LNCaP clone FGC (cell line): ENCODE measurements around the gene TGFBR2.

Experiments
- DNase-seq: peaks from one replicate; pipeline ENCODE4 v3.0.0-alpha.2; 2011; ENCODE audit warnings: low read depth
- H3K4me3 ChIP-seq: 2 replicates; pipeline ENCODE4 v1.5.1; 2011; ENCODE audit warnings: mild to moderate bottlenecking, low read depth, low read length, control low read depth
- CTCF ChIP-seq: IDR thresholded peaks from 2 replicates; pipeline ENCODE4 v1.5.1; 2012; ENCODE audit warnings: mild to moderate bottlenecking; ENCODE audit not compliant: control insufficient read depth, insufficient read depth; ENCODE audit errors: extremely low read depth

The TGFBR2 gene

GRCh38 chr3:30702038-30702827 lies 95.8 kb downstream of the TGFBR2 start:
- H3K4me3 ChIP-seq: no peak overlapping the region
- TF ChIP-seq CTCF: no peak
- no peak for DNase-seq

GRCh38 chr3:30702828-30703397 lies 96.5 kb downstream of the TGFBR2 start:
- H3K4me3 ChIP-seq: no peak overlapping the region
- no peak for TF ChIP-seq CTCF
- DNase-seq: no peak

- no peak for DNase-seq
- no peak for TF ChIP-seq CTCF
- H3K4me3 ChIP-seq: no peak overlapping the region
Measured at GRCh38 chr3:30704931-30705890, 98.8 kb downstream of the TGFBR2 start.

GRCh38 chr3:30707825-30708224 lies 101.4 kb downstream of the TGFBR2 start:
- TF ChIP-seq CTCF: no peak
- DNase-seq: no peak
- H3K4me3 ChIP-seq: no peak overlapping the region

GRCh38 chr3:30708472-30708871 lies 102.1 kb downstream of the TGFBR2 start:
- no peak overlapping the region for H3K4me3 ChIP-seq
- no peak for TF ChIP-seq CTCF
- no peak for DNase-seq

GRCh38 chr3:30710017-30710416 lies 103.6 kb downstream of the TGFBR2 start:
- DNase-seq: no peak
- H3K4me3 ChIP-seq: no peak overlapping the region
- TF ChIP-seq CTCF: no peak
